ENCODE data around the gene CLHC1. TPM values are rescaled to one million over a fixed set of nuclear protein-coding genes. Genes with fewer than 3 reads are reported as not detected.

Gene CLHC1
- total RNA-seq, 4 donors from 2014 or later: 22.7 to 32.1 (median 27.1) TPM

DNA sequence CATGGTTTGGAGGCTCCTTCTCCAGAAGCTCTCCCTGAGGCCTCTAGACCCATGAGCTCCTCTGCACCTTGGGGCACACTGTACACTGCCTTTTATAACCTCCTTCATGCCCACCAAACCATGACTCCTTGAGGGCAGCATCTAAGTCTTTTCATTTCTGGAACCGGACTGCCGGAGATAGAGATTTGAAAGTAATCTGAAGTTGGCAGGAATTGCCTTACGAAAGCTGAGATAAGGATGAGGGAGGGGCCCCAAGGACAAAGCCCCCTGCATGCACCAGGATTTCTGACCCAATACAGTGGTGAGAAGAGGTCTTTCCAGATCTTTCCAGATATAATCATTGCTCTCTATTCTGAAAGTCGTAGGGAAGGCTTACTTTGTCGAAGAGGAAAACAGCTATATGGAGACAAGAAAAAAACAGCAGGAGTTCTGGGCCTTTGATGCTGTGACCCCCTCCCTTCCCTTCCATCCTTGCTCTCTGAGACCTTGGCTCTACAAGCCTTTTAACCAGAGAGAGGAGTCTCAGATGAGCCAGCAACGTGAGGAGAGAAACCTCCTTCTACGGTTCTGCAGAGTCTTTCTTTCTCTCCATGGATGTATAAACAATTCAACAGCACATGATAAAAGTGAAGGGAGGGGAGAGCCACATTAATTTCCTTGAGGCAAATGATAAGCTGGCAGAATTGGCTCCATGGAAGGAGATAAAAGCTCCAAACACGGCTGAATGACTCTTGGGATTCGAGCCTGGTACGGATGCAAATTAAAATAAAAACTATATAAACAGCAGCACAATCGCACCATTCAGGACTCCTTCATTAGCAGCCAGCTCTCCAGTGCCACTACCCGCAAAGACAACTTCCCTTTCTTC, 93.8 kb downstream of the CLHC1 start:
- TF ChIP-seq POLR2A (IDR thresholded peaks at IDR 0.05): no peak
- TF ChIP-seq, protein P1, sequence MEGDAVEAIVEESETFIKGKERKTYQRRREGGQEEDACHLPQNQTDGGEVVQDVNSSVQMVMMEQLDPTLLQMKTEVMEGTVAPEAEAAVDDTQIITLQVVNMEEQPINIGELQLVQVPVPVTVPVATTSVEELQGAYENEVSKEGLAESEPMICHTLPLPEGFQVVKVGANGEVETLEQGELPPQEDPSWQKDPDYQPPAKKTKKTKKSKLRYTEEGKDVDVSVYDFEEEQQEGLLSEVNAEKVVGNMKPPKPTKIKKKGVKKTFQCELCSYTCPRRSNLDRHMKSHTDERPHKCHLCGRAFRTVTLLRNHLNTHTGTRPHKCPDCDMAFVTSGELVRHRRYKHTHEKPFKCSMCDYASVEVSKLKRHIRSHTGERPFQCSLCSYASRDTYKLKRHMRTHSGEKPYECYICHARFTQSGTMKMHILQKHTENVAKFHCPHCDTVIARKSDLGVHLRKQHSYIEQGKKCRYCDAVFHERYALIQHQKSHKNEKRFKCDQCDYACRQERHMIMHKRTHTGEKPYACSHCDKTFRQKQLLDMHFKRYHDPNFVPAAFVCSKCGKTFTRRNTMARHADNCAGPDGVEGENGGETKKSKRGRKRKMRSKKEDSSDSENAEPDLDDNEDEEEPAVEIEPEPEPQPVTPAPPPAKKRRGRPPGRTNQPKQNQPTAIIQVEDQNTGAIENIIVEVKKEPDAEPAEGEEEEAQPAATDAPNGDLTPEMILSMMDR (IDR thresholded peaks at IDR 0.05): no peak
- DNase-seq: no peak
- no peak overlapping the region for H3K27ac ChIP-seq

DNA sequence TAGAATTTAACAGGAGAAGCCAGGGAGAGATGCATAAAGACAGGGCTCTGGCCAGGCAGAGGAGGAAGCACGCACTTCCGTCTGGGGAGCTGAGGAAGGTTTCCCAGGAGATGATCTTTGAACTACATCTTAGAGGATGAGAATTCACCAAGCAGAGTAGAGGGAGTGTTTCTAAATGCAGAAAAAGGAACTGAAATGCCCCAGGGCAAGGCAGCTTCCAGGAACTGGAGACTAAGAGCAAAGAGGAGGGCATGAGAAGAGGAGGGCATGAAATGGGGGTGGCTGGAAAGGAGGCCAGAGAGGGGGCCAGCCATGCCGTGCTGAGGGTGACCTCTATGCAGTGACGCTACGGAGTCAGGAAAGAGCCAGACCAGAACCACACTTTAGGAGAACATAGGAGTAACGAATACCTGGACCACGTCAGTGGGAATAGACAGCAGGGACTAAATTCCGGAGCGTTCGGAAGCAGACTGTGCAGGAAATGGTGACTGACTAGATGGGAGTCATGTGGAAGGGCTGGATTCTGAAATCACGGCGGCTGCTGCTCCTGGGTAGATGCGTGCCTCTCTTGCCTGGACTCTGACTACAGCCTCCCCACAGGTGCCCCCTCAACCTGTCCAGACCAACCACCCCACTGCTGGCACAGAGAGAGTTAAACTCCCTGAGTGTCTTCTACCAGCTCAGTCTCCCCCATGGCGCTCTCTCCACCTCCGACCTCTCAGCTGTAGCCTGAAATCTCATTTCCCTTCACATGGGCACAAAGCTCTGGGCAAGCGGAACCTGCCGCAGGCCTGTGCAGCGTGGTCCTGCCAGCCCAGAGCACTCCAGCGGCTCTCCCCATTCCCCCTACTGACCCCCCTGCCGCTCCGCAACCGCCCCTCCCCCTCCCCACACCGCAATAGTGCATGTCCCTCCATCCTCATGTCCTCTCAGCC, 94.8 kb downstream of the CLHC1 start:
- peaks cover 6 to 27% of the 10 kb centered on the region in 2 donors for H3K4me1 ChIP-seq
- no peaks in the 10 kb centered on the region for H3K27me3 ChIP-seq
- peak; percentile 39 to 51 for DNase-seq
- 53 to 65% methylated on average over 23 of the region's 23 CpGs for WGBS, 2 donors
- H3K4me3 ChIP-seq (replicated peaks in 1 of 3): no peak overlapping the region
- no peaks in the 10 kb centered on the region for H3K9me3 ChIP-seq
- H3K36me3 ChIP-seq: no peaks in the 10 kb centered on the region
- intact Hi-C loops (cut with DNase I): no loop called here
- TF ChIP-seq POLR2A (IDR thresholded peaks at IDR 0.05): no peak
- TF ChIP-seq, protein P1 (IDR thresholded peaks at IDR 0.05): no peak
- H3K27ac ChIP-seq: no peak overlapping the region

More for the DNA sequence above, 93.8 kb downstream of the CLHC1 start:
- Histone ChIP-seq H3K9me3 (no peaks in the 10 kb centered on the region), H3K4me1 (peaks cover 6 to 27% of the 10 kb centered on the region in 2 donors), H3K36me3 (no peaks in the 10 kb centered on the region), H3K27me3 (no peaks in the 10 kb centered on the region), H3K4me3 (replicated peaks in 1 of 3) (no peak overlapping the region)
- intact Hi-C loops (cut with DNase I): no loop called here
- 75 to 78% methylated on average over 12 of the region's 12 CpGs for WGBS, 2 donors

DNA sequence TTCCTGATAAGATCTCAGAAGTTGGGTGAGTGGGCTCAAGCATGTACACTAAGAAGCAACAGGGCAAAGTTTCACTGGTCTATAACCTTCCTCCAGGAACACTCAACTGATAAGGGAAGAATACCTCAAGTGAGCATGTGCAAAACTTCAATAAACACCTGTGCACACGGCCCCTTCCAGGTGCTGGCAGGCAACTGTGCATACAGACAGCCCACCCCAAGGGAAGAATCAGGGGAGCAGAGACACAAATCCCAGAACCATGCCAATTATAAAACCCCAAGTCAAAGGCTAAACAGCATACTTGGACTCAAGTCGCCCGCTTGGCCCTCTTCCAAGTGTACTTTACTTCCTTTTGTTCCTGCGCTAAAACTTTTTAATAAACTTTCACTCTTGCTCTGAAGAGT, 96.0 kb downstream of the CLHC1 start:
- H3K36me3 ChIP-seq: no peaks in the 10 kb centered on the region
- no peaks in the 10 kb centered on the region for H3K9me3 ChIP-seq
- peak; percentile 39 to 48 for DNase-seq
- intact Hi-C loops (cut with DNase I): no loop called here
- H3K27me3 ChIP-seq: no peaks in the 10 kb centered on the region
- peaks cover 6 to 27% of the 10 kb centered on the region in 2 donors for H3K4me1 ChIP-seq
- H3K4me3 ChIP-seq (replicated peaks in 1 of 3): no peak overlapping the region
- WGBS, 2 donors: 31 to 48% methylated on average over 4 of the region's 4 CpGs
- no peak for TF ChIP-seq POLR2A (IDR thresholded peaks at IDR 0.05)
- TF ChIP-seq, protein P1 (IDR thresholded peaks at IDR 0.05): no peak
- no peak overlapping the region for H3K27ac ChIP-seq

DNA sequence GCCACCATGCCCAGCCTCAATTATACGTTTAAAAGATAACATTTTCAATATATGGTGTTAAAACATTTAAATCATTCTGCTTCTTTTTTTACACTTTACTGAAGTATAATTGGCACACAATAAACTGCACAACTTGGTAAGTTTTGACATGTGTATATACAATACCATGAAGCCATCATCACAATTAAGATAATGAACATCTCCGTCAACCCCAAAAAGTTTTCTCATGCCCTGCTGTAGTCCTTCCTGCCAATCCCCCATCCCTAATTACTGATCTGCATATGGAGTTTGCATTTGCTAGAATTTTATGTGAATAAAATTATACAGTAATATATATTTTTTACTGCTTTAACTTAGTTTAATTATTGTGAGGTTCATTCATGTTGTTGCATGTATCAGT, 96.6 kb downstream of the CLHC1 start:
- H3K27ac ChIP-seq: no peak overlapping the region
- peaks cover 6 to 27% of the 10 kb centered on the region in 2 donors for H3K4me1 ChIP-seq
- H3K9me3 ChIP-seq: no peaks in the 10 kb centered on the region
- intact Hi-C loops (cut with DNase I): no loop called here
- 94 to 97% methylated on average over 2 of the region's 2 CpGs for WGBS, 2 donors
- H3K27me3 ChIP-seq: no peaks in the 10 kb centered on the region
- TF ChIP-seq, protein P1 (IDR thresholded peaks at IDR 0.05): no peak
- no peak for TF ChIP-seq POLR2A (IDR thresholded peaks at IDR 0.05)
- DNase-seq: no peak
- no peak overlapping the region for H3K4me3 ChIP-seq (replicated peaks in 1 of 3)
- no peaks in the 10 kb centered on the region for H3K36me3 ChIP-seq
